K562 (cell line): ENCODE results near the gene IL31. TPM values are rescaled to one million over a fixed set of nuclear protein-coding genes. Genes with fewer than 3 reads are reported as not detected.

ENCODE experiments used
- CREBBP ChIP-seq: IDR thresholded peaks from one replicate; pipeline ENCODE4 v1.6.1; 2012; ENCODE audit warnings: low read depth, mild to moderate bottlenecking, control low read depth, inconsistent platforms, low read length
- FOXJ2 ChIP-seq: fragments of 200-800 bp; sonication (Bioruptor generic); IDR thresholded peaks from 2 replicates; pipeline ENCODE4 v1.6.1; 2016; ENCODE audit warnings: missing genetic modification characterization, missing compliant biosample characterization
- JUND ChIP-seq, 2 experiments: IDR thresholded peaks; 2 replicates in 1 of 2; 3 replicates in 1 of 2; pipeline ENCODE4 v1.6.1; 2011; ENCODE audit warnings: borderline replicate concordance in 2 of 2, low read depth in 2 of 2, low read length in 2 of 2, improper control_type of control experiment in 1 of 2, missing biosample characterization in 1 of 2, missing genetic modification characterization in 1 of 2, missing genetic modification reagents in 1 of 2
- NR2F6 ChIP-seq: fragments of 450-650 bp; formaldehyde crosslinking; IDR thresholded peaks from 2 replicates; pipeline ENCODE4 v1.4.0; 2020; ENCODE audit warnings: mild to moderate bottlenecking
- POLR2H ChIP-seq: IDR thresholded peaks from 2 replicates; pipeline ENCODE4 v1.6.1; 2016; ENCODE audit warnings: missing genetic modification characterization, low read depth, mild to moderate bottlenecking, control low read depth, missing compliant biosample characterization, moderate library complexity
- REST ChIP-seq, 2 experiments: fragments of 450-650 bp; formaldehyde crosslinking in 1 of 2; IDR thresholded peaks; 2 replicates each; pipeline versions ENCODE4 v1.4.0 to v1.6.1; 2014 to 2020; ENCODE audit warnings: mild to moderate bottlenecking in 2 of 2, borderline replicate concordance in 1 of 2, low read depth in 1 of 2
- ZNF165 ChIP-seq: fragments of 250-450 bp; sonication (Bioruptor Pico); IDR thresholded peaks from 2 replicates; pipeline ENCODE4 v1.4.0; 2020; ENCODE audit warnings: borderline replicate concordance
- polyA plus RNA-seq, 8 experiments: library from polyadenylated mRNA; depleted of rRNA in 4 of 8; stranded (reverse) in 5 of 8; unstranded in 3 of 8; fragments of >200 nt; fragmentation: Nextera tagmentation in 2 of 8; fragmentation: Illumina TruSeq in 1 of 8; extraction: Ambion mirVana in 2 of 8; extraction: Trizol in 1 of 8; gene quantifications; 2 replicates each; pipeline versions ENCODE4 v1.2.1 to v1.2.3, GENCODE V29; 2011 to 2014; ENCODE audit warnings: inconsistent platforms in 1 of 8, missing spikeins in 1 of 8
- total RNA-seq, 7 experiments: library from RNA; depleted of rRNA in 6 of 7; stranded (reverse); fragments of >200 nt in 6 of 7; fragmentation: Illumina TruSeq in 2 of 7; extraction: Trizol in 2 of 7; gene quantifications; 2 replicates each; pipeline versions ENCODE4 v1.2.1 to v1.2.3, GENCODE V29; 2011 to 2021; ENCODE audit warnings: low replicate concordance in 1 of 7
- TF ChIP-seq, protein P1 (sequence below): fragments of 450-650 bp; formaldehyde crosslinking; IDR thresholded peaks from 2 replicates; pipeline ENCODE4 v1.4.0; 2022; ENCODE audit warnings: mild to moderate bottlenecking, moderate library complexity

The IL31 gene
- total and polyA plus RNA-seq, 9 of the 15 experiments (the other 6 are each of a cell fraction or from before 2014, with no cell fraction given), result not detected

GRCh38 chr12:122206111-122206881 is 32.3 kb upstream of the IL31 start (continued):
- TF ChIP-seq REST (IDR thresholded peaks at IDR 0.05; ENCODE audit: borderline replicate concordance) (no peak), REST (CRISPR knock-in tag; IDR thresholded peaks at IDR 0.05; ENCODE audit: low read depth) (no peak), POLR2H (no peak), CREBBP (no peak), FOXJ2 (tag) (no peak), NR2F6 (CRISPR knock-in tag) (no peak), ZNF165 (CRISPR knock-in tag) (no peak), JUND (IDR thresholded peaks at IDR 0.05; ENCODE audit: borderline replicate concordance, low read depth, low read length) (no peak), JUND (tag; IDR thresholded peaks at IDR 0.05; ENCODE audit: borderline replicate concordance, low read depth, low read length) (no peak)
- TF ChIP-seq, protein P1, sequence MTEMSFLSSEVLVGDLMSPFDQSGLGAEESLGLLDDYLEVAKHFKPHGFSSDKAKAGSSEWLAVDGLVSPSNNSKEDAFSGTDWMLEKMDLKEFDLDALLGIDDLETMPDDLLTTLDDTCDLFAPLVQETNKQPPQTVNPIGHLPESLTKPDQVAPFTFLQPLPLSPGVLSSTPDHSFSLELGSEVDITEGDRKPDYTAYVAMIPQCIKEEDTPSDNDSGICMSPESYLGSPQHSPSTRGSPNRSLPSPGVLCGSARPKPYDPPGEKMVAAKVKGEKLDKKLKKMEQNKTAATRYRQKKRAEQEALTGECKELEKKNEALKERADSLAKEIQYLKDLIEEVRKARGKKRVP, result no peak
